Gastroesophageal sphincter (tissue), 4 donors: ENCODE data around the gene NHSL1. TPM values are rescaled to one million over a fixed set of nuclear protein-coding genes. Genes with fewer than 3 reads are reported as not detected.
A peak's percentile ranks its signal among the peaks of the same experiment; 100 is the strongest.

Experiments used
- ATAC-seq: fragments of 150-250 bp; one replicate; pipeline ENCODE4 v1.9.1; 2016; ENCODE audit warnings: mild to moderate bottlenecking, moderate library complexity
- H3K27ac ChIP-seq, 4 donors: fragments of 200-600 bp; sonication (generic) in 3 of 4; 1 replicate in 3 of 4; 2 replicates in 1 of 4; pipeline ENCODE4 v1.5.1; 2016 to 2019
- H3K27me3 ChIP-seq: fragments of 200-600 bp; sonication (generic); one replicate; pipeline ENCODE4 v1.5.1; 2019
- H3K36me3 ChIP-seq, 2 donors: fragments of 200-600 bp; sonication (generic); one replicate each; pipeline ENCODE4 v1.5.1; 2019; ENCODE audit warnings: control low read depth in 1 of 2
- H3K4me1 ChIP-seq, 3 donors: fragments of 200-600 bp; sonication (generic); 1 replicate in 2 of 3; 2 replicates in 1 of 3; pipeline ENCODE4 v1.5.1; 2016 to 2019; ENCODE audit warnings: control low read depth in 2 of 3
- H3K4me3 ChIP-seq, 2 donors: fragments of 200-600 bp; sonication (generic); one replicate each; pipeline ENCODE4 v1.5.1; 2019; ENCODE audit warnings: mild to moderate bottlenecking in 1 of 2, moderate library complexity in 1 of 2
- H3K9me3 ChIP-seq, 3 donors: fragments of 200-600 bp; sonication (generic); one replicate each; pipeline ENCODE4 v1.5.1; 2017 to 2019; ENCODE audit warnings: control low read depth in 2 of 3
- EP300 ChIP-seq: sonication (generic); formaldehyde crosslinking; IDR thresholded peaks from one replicate; pipeline ENCODE4 v1.6.1; 2017; ENCODE audit warnings: antibody characterized with exemption, mild to moderate bottlenecking
- POLR2A ChIP-seq, 2 donors: fragments of 450-650 bp; IDR thresholded peaks; one replicate each; pipeline ENCODE4 v1.6.1; 2017; ENCODE audit warnings: antibody characterized with exemption in 2 of 2, mild to moderate bottlenecking in 2 of 2, moderate library complexity in 1 of 2
- POLR2AphosphoS5 ChIP-seq: sonication (generic); formaldehyde crosslinking; IDR thresholded peaks from one replicate; pipeline ENCODE4 v1.6.1; 2017; ENCODE audit warnings: antibody characterized with exemption
- WGBS, 2 donors: methylation state at CpG; one replicate each; pipeline ENCODE4 v1.1.5; 2018; ENCODE audit warnings: low coverage in 1 of 2; 5-methylcytosine and 5-hydroxymethylcytosine counted together
- total RNA-seq, 4 donors: library from RNA; depleted of rRNA; stranded (reverse); fragments of >200 nt; gene quantifications; one replicate each; pipeline ENCODE4 v1.1.0, GENCODE V29; 2016
- TF ChIP-seq, protein P1 (sequence below), 4 experiments: fragments of 200-600 bp in 2 of 4; fragments of 450-650 bp in 2 of 4; sonication (generic) in 1 of 4; IDR thresholded peaks; one replicate each; pipeline ENCODE4 v1.5.1; 2017 to 2019; ENCODE audit warnings: antibody characterized with exemption in 4 of 4, mild to moderate bottlenecking in 2 of 4, moderate library complexity in 2 of 4

NHSL1 gene
- total RNA-seq, 4 donors from 2014 or later: 5.7 to 9.3 (median 7.9) TPM

DNA sequence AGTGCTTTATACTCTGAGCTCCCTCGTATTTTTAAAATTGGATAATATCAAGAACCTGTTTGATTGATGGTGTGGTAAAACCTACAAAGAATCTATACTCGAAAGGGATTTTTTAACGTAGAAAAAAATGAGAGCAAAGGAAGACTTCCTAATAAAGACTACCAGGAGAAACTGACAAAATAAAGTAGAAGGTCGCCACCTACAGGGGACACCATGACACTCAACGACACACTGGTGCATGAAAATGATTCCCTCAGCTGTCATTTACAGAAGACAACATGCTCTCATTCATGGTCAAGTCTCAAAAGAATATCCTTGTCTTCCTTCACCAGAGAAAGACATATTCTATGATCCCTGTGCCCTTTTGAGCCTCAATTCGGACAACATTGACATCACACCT, 10.1 kb upstream of the NHSL1 start:
- Histone ChIP-seq H3K27me3 (no peaks in the 10 kb centered on the region), H3K4me3 (no peak overlapping the region), H3K4me1 (no peaks in the 10 kb centered on the region), H3K27ac (no peak overlapping the region), H3K36me3 (no peaks in the 10 kb centered on the region), H3K9me3 (no peaks in the 10 kb centered on the region)
- 29 to 31% methylated on average over 5 to 6 of the region's 6 CpGs for WGBS, 2 donors
- ATAC-seq: peak; percentile 61
- TF ChIP-seq POLR2AphosphoS5 (no peak), POLR2A (IDR thresholded peaks at IDR 0.05) (no peak)
- TF ChIP-seq, protein P1, sequence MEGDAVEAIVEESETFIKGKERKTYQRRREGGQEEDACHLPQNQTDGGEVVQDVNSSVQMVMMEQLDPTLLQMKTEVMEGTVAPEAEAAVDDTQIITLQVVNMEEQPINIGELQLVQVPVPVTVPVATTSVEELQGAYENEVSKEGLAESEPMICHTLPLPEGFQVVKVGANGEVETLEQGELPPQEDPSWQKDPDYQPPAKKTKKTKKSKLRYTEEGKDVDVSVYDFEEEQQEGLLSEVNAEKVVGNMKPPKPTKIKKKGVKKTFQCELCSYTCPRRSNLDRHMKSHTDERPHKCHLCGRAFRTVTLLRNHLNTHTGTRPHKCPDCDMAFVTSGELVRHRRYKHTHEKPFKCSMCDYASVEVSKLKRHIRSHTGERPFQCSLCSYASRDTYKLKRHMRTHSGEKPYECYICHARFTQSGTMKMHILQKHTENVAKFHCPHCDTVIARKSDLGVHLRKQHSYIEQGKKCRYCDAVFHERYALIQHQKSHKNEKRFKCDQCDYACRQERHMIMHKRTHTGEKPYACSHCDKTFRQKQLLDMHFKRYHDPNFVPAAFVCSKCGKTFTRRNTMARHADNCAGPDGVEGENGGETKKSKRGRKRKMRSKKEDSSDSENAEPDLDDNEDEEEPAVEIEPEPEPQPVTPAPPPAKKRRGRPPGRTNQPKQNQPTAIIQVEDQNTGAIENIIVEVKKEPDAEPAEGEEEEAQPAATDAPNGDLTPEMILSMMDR (IDR thresholded peaks at IDR 0.05): peak; percentile 33 to 68 (median 65)

DNA sequence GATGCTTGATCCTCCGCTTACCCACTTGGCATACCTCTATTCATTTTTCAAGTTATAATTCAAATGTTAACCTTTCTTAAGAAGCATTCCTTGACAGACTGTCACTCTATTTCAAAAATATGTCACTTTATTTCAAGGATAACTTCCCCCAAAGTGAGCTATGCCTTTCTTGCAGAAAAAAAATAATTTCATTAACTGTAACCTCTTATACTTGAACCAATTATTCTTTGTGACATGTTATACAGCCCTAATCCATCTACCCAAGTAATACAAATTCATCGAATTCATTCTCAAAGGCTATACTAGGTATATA, 9.3 kb upstream of the NHSL1 start:
- no peaks in the 10 kb centered on the region for H3K27me3 ChIP-seq
- no peak for TF ChIP-seq POLR2AphosphoS5
- TF ChIP-seq EP300: no peak
- TF ChIP-seq POLR2A (IDR thresholded peaks at IDR 0.05): no peak
- TF ChIP-seq, protein P1 (IDR thresholded peaks at IDR 0.05): no peak
- WGBS, 2 donors: 100% methylated on average over 2 of the region's 2 CpGs
- H3K9me3 ChIP-seq: no peaks in the 10 kb centered on the region
- ATAC-seq: no peak
- no peaks in the 10 kb centered on the region for H3K36me3 ChIP-seq
- no peak overlapping the region for H3K4me3 ChIP-seq
- no peaks in the 10 kb centered on the region for H3K4me1 ChIP-seq
- no peak overlapping the region for H3K27ac ChIP-seq

DNA sequence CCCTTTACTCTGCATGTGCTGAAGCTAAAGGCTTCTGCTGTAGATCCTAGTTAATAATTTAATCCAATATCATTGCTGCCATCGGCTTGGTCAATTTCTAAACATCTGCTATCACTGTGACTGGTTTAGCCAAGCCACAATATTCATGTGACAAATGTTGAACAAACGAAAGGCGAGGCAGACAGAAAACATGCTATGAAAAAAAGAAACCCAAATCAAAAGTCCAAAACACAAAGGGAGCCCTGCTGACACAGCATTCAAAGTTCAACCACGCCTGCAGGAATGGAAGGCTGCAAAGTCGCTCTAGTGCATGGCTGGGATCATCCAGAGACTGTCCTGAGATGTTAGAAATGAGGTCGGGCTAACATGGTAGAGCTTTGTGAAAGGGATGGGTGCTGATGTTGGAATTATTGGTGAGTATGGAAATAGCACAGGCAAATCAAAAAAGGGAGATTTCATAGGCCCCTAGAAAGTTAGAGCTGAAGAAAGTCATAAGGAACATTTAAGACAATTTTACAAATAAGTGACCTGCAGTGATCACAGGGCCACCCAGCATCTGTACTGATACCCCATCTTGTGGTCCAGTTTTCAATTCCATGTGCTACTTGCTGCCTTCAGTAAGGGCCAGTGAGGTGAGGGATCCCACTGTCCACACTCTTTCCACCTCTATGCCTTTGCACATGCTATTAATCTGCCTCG, 8.8 kb upstream of the NHSL1 start:
- Histone ChIP-seq H3K27me3 (no peaks in the 10 kb centered on the region), H3K36me3 (no peaks in the 10 kb centered on the region), H3K4me3 (no peak overlapping the region), H3K27ac (no peak overlapping the region), H3K9me3 (no peaks in the 10 kb centered on the region), H3K4me1 (no peaks in the 10 kb centered on the region)
- TF ChIP-seq EP300 (no peak), POLR2AphosphoS5 (no peak)
- TF ChIP-seq, protein P1 (IDR thresholded peaks at IDR 0.05): peak in 1 of 4 experiments; percentile 19
- 96% methylated on average over 7 of the region's 7 CpGs for WGBS, 2 donors
- no peak for ATAC-seq

DNA sequence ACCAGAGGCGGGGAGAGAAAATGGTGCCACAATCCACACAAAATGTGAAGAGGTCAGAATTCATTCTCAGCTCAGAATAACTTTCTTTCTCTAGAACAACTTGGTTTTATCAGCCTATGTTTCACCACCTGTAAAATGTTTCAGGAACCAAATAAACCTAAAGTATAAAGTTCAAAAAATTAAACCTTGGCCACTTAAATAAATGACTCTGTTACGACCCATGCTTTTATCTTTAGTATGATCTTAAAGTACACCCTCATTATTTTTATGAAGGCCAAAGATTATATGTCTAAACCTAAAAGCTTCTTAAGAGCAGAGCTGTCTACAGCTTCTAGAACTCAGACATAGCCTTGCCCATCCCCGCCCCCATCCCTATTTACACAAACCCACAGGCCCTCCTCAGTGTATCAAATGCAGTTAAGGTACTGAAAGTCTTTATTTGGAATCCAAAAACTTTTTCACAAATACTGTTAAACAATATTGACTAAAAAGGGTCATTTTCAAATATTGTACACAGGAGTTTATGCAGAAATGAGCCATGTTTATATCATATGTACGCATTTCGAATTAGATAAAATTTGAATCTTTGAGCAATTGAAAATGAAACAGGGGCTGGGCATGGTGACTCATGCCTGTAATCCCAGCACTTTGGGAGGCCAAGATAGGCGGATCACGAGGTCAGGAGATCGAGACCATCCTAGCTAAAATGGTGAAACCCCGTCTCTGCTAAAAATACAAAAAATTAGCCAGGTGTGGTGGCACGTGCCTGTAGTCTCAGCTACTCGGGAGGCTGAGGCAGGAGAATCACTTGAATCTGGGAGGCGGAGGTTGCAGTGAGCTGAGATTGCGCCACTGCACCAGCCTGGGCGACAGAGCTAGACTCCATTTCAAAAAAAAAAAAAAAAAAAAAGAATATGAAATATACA, 5.7 kb upstream of the NHSL1 start:
- 88 to 97% methylated on average over 10 to 14 of the region's 14 CpGs for WGBS, 2 donors
- TF ChIP-seq POLR2A (IDR thresholded peaks at IDR 0.05): no peak
- TF ChIP-seq, protein P1 (IDR thresholded peaks at IDR 0.05): no peak
- no peak for TF ChIP-seq POLR2AphosphoS5
- no peak for TF ChIP-seq EP300

More for the DNA sequence above, 5.7 kb upstream of the NHSL1 start:
- H3K9me3 ChIP-seq: no peaks in the 10 kb centered on the region
- H3K27ac ChIP-seq: no peak overlapping the region
- no peaks in the 10 kb centered on the region for H3K36me3 ChIP-seq
- no peak overlapping the region for H3K4me3 ChIP-seq
- H3K4me1 ChIP-seq: no peaks in the 10 kb centered on the region
- ATAC-seq: no peak
- H3K27me3 ChIP-seq: no peaks in the 10 kb centered on the region
